ENCODE data around the gene HACD3. TPM values are rescaled to one million over a fixed set of nuclear protein-coding genes. Genes with fewer than 3 reads are reported as not detected.

Gene HACD3
- total and polyA plus RNA-seq, 2 donors (not counting 1 experiment from before 2014, with no cell fraction given) = 80.7 to 95.6 TPM

DNA sequence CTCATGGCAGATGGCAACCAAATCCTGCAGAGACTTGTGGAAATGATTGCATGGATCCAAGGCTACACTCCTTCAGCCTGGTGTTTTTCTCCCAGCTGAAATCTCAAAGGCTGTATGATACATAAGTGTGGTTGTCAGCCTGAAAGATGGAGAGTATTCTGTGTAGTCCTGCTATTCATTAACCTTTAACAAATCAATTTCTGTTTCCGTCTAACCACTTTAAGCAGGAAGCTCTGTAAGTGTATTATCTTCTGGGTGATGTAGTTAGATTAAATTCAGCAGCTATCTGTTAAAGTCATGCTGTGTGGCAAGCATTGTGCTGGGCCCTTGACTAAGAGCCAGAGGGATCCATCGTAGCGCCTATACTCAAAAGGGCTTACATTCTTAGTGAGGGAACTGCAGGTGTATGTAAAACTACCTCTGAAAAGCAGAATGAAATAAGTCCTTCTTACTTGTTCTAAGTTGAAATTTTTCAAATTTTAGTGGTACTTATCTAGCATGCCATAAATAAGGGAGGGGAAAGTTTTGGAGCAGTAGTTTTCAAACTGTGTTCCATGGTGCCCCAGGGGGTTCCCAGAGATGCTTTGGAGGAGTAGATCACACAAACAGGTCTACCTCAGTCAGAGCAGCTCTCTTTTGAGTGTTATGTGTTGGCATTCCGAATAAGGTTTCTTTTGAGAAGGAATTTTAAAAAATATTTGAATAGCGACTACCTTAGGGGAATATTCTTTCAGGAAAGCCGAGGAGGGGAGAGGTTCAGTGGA lies 28.9 kb downstream of the HACD3 start:
- Histone ChIP-seq H3K27ac (ENCODE audit: insufficient read depth, low read length) (no peak overlapping the region), H2AFZ (ENCODE audit: low read length) (no peak overlapping the region), H3K4me3 (replicated peaks in 1 of 4; ENCODE audit: control extremely low read depth in 1 of 4, insufficient read depth in 1 of 4, low read depth in 3 of 4, low read length in 4 of 4) (no peak overlapping the region), H3K4me2 (ENCODE audit: extremely low read depth, insufficient read depth, low read length) (no peak overlapping the region), H3K4me1 (ENCODE audit: control insufficient read depth, extremely low read depth, insufficient read depth, low read length) (peaks cover 5% of the 10 kb centered on the region), H3K27me3 (ENCODE audit: control insufficient read depth, insufficient read depth, low read length) (no peaks in the 10 kb centered on the region), H3K36me3 (ENCODE audit: control insufficient read depth, insufficient read depth, low read length) (no peaks in the 10 kb centered on the region), H3K9me3 (ENCODE audit: control insufficient read depth, insufficient read depth, low read depth, low read length) (no peaks in the 10 kb centered on the region), H3K9ac (ENCODE audit: insufficient read depth, low read length) (no peak overlapping the region), H3K79me2 (ENCODE audit: control insufficient read depth, insufficient read depth, low read length) (no peaks in the 10 kb centered on the region), H4K20me1 (ENCODE audit: control insufficient read depth, extremely low read depth, insufficient read depth, low read length) (no peaks in the 10 kb centered on the region)
- TF ChIP-seq CTCF (conservative IDR thresholded peaks at IDR 0.05 in 1 of 2, IDR thresholded peaks at IDR 0.05 in 1 of 2; ENCODE audit: low read depth in 1 of 2, low read length in 2 of 2) (no peak), EZH2 (IDR thresholded peaks at IDR 0.05; ENCODE audit: low read length, missing control alignments) (no peak)
- no peak for DNase-seq (ENCODE audit: low read depth in 2 of 2)

GRCh38 chr15:65559941-65560340 lies 29.7 kb downstream of the HACD3 start:
- Histone ChIP-seq H3K27ac (ENCODE audit: insufficient read depth, low read length) (no peak overlapping the region), H4K20me1 (ENCODE audit: control insufficient read depth, extremely low read depth, insufficient read depth, low read length) (no peaks in the 10 kb centered on the region), H3K9ac (ENCODE audit: insufficient read depth, low read length) (no peak overlapping the region), H3K9me3 (ENCODE audit: control insufficient read depth, insufficient read depth, low read depth, low read length) (no peaks in the 10 kb centered on the region), H2AFZ (ENCODE audit: low read length) (no peak overlapping the region), H3K36me3 (ENCODE audit: control insufficient read depth, insufficient read depth, low read length) (no peaks in the 10 kb centered on the region), H3K27me3 (ENCODE audit: control insufficient read depth, insufficient read depth, low read length) (no peaks in the 10 kb centered on the region), H3K4me1 (ENCODE audit: control insufficient read depth, extremely low read depth, insufficient read depth, low read length) (peaks cover 5% of the 10 kb centered on the region), H3K4me2 (ENCODE audit: extremely low read depth, insufficient read depth, low read length) (no peak overlapping the region), H3K79me2 (ENCODE audit: control insufficient read depth, insufficient read depth, low read length) (no peaks in the 10 kb centered on the region), H3K4me3 (replicated peaks in 1 of 4; ENCODE audit: control extremely low read depth in 1 of 4, insufficient read depth in 1 of 4, low read depth in 3 of 4, low read length in 4 of 4) (no peak overlapping the region)
- TF ChIP-seq CTCF (conservative IDR thresholded peaks at IDR 0.05 in 1 of 2, IDR thresholded peaks at IDR 0.05 in 1 of 2; ENCODE audit: low read depth in 1 of 2, low read length in 2 of 2) (no peak), EZH2 (IDR thresholded peaks at IDR 0.05; ENCODE audit: low read length, missing control alignments) (no peak)
- DNase-seq (ENCODE audit: low read depth in 2 of 2) = no peak

DNA sequence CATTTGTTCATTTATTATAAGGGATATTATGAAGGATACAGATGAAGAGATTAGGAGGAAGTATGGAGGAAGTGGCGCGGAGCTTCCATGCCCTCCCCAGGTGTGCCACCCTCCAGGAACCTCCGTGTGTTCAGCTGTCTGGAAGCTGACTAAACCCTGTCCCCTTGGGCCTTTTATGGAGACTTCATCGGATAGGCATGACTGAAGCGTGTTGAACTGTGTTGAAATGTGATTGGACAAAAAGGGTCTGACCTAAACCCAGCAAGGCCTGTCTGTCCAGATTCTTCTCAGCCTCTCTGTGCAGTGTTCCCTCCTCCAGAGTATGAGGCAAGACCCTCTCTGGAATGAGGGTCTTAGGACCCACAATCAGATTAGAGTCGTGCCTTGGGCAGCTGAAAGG lies 31.7 kb downstream of the HACD3 start:
- no peaks in the 10 kb centered on the region for H3K9me3 ChIP-seq (ENCODE audit: control insufficient read depth, insufficient read depth, low read depth, low read length)
- H4K20me1 ChIP-seq (ENCODE audit: control insufficient read depth, extremely low read depth, insufficient read depth, low read length) = no peaks in the 10 kb centered on the region
- DNase-seq (ENCODE audit: low read depth in 2 of 2) = no peak
- no peak overlapping the region for H2AFZ ChIP-seq (ENCODE audit: low read length)
- TF ChIP-seq CTCF (conservative IDR thresholded peaks at IDR 0.05 in 1 of 2, IDR thresholded peaks at IDR 0.05 in 1 of 2; ENCODE audit: low read depth in 1 of 2, low read length in 2 of 2) = no peak
- no peak for TF ChIP-seq EZH2 (IDR thresholded peaks at IDR 0.05; ENCODE audit: low read length, missing control alignments)
- no peak overlapping the region for H3K9ac ChIP-seq (ENCODE audit: insufficient read depth, low read length)
- no peak overlapping the region for H3K4me2 ChIP-seq (ENCODE audit: extremely low read depth, insufficient read depth, low read length)
- H3K36me3 ChIP-seq (ENCODE audit: control insufficient read depth, insufficient read depth, low read length) = peaks cover 3% of the 10 kb centered on the region
- no peak overlapping the region for H3K4me3 ChIP-seq (replicated peaks in 1 of 4; ENCODE audit: control extremely low read depth in 1 of 4, insufficient read depth in 1 of 4, low read depth in 3 of 4, low read length in 4 of 4)
- peaks cover 5% of the 10 kb centered on the region for H3K4me1 ChIP-seq (ENCODE audit: control insufficient read depth, extremely low read depth, insufficient read depth, low read length)
- no peaks in the 10 kb centered on the region for H3K27me3 ChIP-seq (ENCODE audit: control insufficient read depth, insufficient read depth, low read length)
- no peak overlapping the region for H3K27ac ChIP-seq (ENCODE audit: insufficient read depth, low read length)
- H3K79me2 ChIP-seq (ENCODE audit: control insufficient read depth, insufficient read depth, low read length) = no peaks in the 10 kb centered on the region
